GM12878 (cell line): Measurements from ENCODE around the gene SYDE2. TPM values are rescaled to one million over a fixed set of nuclear protein-coding genes. Genes with fewer than 3 reads are reported as not detected.

ENCODE experiments used
- ATAC-seq: fragments of 200-7000 bp; cut with Tn5 transposase; 3 replicates; pipeline ENCODE4 v1.9.1; 2020; ENCODE audit warnings: mild to moderate bottlenecking, moderate library complexity
- BruUV-seq: library from RNA; stranded (reverse); fragments of 400-500 nt; replicated peaks from 2 replicates; lab custom pipeline; 2021; lab: Mats Ljungman, UMichigan
- CTCF ChIA-PET: fragments of 300-600 bp; sonication (Branson Sonifier 250); formaldehyde crosslinking; extraction: SDS; loops from one replicate; lab custom pipeline; 2021; ENCODE audit warnings: inconsistent platforms; lab: Yijun Ruan, JAX
- POLR2A ChIA-PET: fragments of 350-600 bp; formaldehyde crosslinking; extraction: SDS; loops from one replicate; lab custom pipeline; 2021; ENCODE audit warnings: inconsistent platforms; lab: Charles Lee
- RAD21 ChIA-PET: fragments of 300-600 bp; sonication (Branson Sonifier 250); formaldehyde crosslinking; loops from one replicate; lab custom pipeline; 2023; ENCODE audit warnings: antibody characterized with exemption; ENCODE audit not compliant: unreplicated experiment; lab: Charles Lee
- SMC1A ChIA-PET: fragments of 300-600 bp; sonication (Branson Sonifier 250); formaldehyde crosslinking; loops from one replicate; lab custom pipeline; 2023; ENCODE audit not compliant: unreplicated experiment, uncharacterized antibody; lab: Charles Lee
- DNase-seq: peaks from one replicate; pipeline ENCODE4 v3.0.0-alpha.2; 2011; ENCODE audit warnings: low read depth, low spot score
- FAIRE-seq: peaks from 3 replicates; lab custom pipeline; 2011; peaks lifted over from hg19 to GRCh38; lab: Jason Lieb, UNC
- H2AFZ ChIP-seq: 2 replicates; pipeline ENCODE4 v1.6.0; 2011; ENCODE audit warnings: low read depth, low read length, control low read depth; ENCODE audit not compliant: control insufficient read depth
- H3K27ac ChIP-seq: 2 replicates; pipeline ENCODE4 v1.5.1; 2011; ENCODE audit warnings: control low read depth; ENCODE audit not compliant: control insufficient read depth, insufficient read depth
- H3K27me3 ChIP-seq, 2 experiments: replicated peaks in 1 of 2; 2 replicates each; pipeline versions ENCODE4 v1.6.0 to v1.6.1; 2011; ENCODE audit warnings: low read length in 1 of 2; ENCODE audit not compliant: control insufficient read depth in 2 of 2, insufficient read depth in 2 of 2
- H3K36me3 ChIP-seq, 2 experiments: 2 replicates each; pipeline ENCODE4 v1.5.1; 2011; ENCODE audit warnings: low read length in 1 of 2; ENCODE audit not compliant: control insufficient read depth in 2 of 2, insufficient read depth in 2 of 2
- H3K4me1 ChIP-seq: 2 replicates; pipeline ENCODE4 v1.6.1; 2011; ENCODE audit warnings: mild to moderate bottlenecking, low read length, moderate library complexity, mixed read lengths; ENCODE audit not compliant: control insufficient read depth, insufficient read depth
- H3K4me2 ChIP-seq: 2 replicates; pipeline ENCODE4 v1.6.0; 2011; ENCODE audit warnings: control low read depth; ENCODE audit not compliant: control insufficient read depth, insufficient read depth
- H3K4me3 ChIP-seq: fragments of 200-600 bp; sonication (generic); 2 replicates; pipeline ENCODE4 v1.5.1; 2016
- H3K79me2 ChIP-seq: 2 replicates; pipeline ENCODE4 v1.6.0; 2011; ENCODE audit warnings: low read length; ENCODE audit not compliant: control insufficient read depth, insufficient read depth
- H3K9ac ChIP-seq: 2 replicates; pipeline ENCODE4 v1.8.0; 2011; ENCODE audit warnings: low read length, control low read depth, mixed read lengths; ENCODE audit not compliant: control insufficient read depth, insufficient read depth
- H3K9me3 ChIP-seq: replicated peaks from 3 replicates; pipeline ENCODE4 v1.5.1; 2011; ENCODE audit warnings: mild to moderate bottlenecking, low read length; ENCODE audit not compliant: control insufficient read depth, insufficient read depth
- H4K20me1 ChIP-seq: 2 replicates; pipeline ENCODE4 v1.6.0; 2011; ENCODE audit not compliant: control insufficient read depth, insufficient read depth
- CBFB ChIP-seq: IDR thresholded peaks from 2 replicates; pipeline ENCODE4 v1.6.1; 2016; ENCODE audit warnings: antibody characterized with exemption, low read depth
- EED ChIP-seq: sonication (generic); IDR thresholded peaks from 2 replicates; pipeline ENCODE4 v1.6.1; 2016; ENCODE audit warnings: antibody characterized with exemption, low read depth
- EP300 ChIP-seq, 2 experiments: fragments of 150-350 bp in 1 of 2; IDR thresholded peaks; 2 replicates each; pipeline ENCODE4 v1.6.1; 2011 to 2012; ENCODE audit warnings: low read depth in 2 of 2, low read length in 2 of 2, borderline replicate concordance in 1 of 2, improper control_type of control experiment in 1 of 2, inconsistent platforms in 1 of 2; ENCODE audit not compliant: control insufficient read depth in 1 of 2
- HDAC2 ChIP-seq: fragments of 200-600 bp; sonication (generic); IDR thresholded peaks from 2 replicates; pipeline ENCODE4 v1.6.1; 2017
- KAT2A ChIP-seq: conservative IDR thresholded peaks from 2 replicates; pipeline ENCODE4 v1.6.1; 2011; ENCODE audit warnings: low read depth, low read length; ENCODE audit not compliant: control insufficient read depth
- SUPT20H ChIP-seq: IDR thresholded peaks from 2 replicates; pipeline ENCODE4 v1.6.1; 2011; ENCODE audit warnings: low read depth, mild to moderate bottlenecking, low read length, moderate library complexity, borderline replicate concordance; ENCODE audit not compliant: control insufficient read depth
- ZNF622 ChIP-seq: fragments of 450-650 bp; IDR thresholded peaks from 2 replicates; pipeline ENCODE4 v1.6.1; 2017; ENCODE audit warnings: mild to moderate bottlenecking, inconsistent platforms
- WGBS: methylation state at CpG from one replicate; pipeline ENCODE4 v1.1.6; 2016; ENCODE audit warnings: low lambda C conversion rate; ENCODE audit not compliant: insufficient replicate concordance, insufficient coverage; ENCODE audit errors: missing lambda C conversion rate; 5-methylcytosine and 5-hydroxymethylcytosine counted together
- in situ Hi-C: fragments of 300-500 bp; cut with MboI; formaldehyde crosslinking; loops from 9 replicates; pipeline ENCODE4 v1.14.3; 2018; ENCODE audit warnings: mixed read lengths
- intact Hi-C: fragments of 100-400 bp; cut with micrococcal nuclease; formaldehyde crosslinking; loops from one replicate; pipeline ENCODE4 v1.14.2; 2022; ENCODE audit not compliant: unreplicated experiment
- polyA plus RNA-seq, 11 experiments: library from polyadenylated mRNA; depleted of rRNA in 4 of 11; unstranded in 6 of 11; stranded (reverse) in 5 of 11; fragments of >200 nt; fragmentation: Nextera tagmentation in 4 of 11; fragmentation: Illumina TruSeq in 1 of 11; extraction: Ambion mirVana in 4 of 11; extraction: Trizol in 1 of 11; gene quantifications; 1 replicate in 1 of 11; 2 replicates in 10 of 11; pipeline versions ENCODE4 v1.2.1 to v1.2.3, GENCODE V29; 2011 to 2016; ENCODE audit warnings: inconsistent platforms in 2 of 11, missing spikeins in 2 of 11, low read depth in 1 of 11
- total RNA-seq, 4 experiments: library from RNA; depleted of rRNA in 3 of 4; stranded (reverse); fragments of >200 nt in 3 of 4; fragmentation: Illumina TruSeq in 1 of 4; extraction: Trizol in 1 of 4; gene quantifications; 2 replicates each; pipeline versions ENCODE4 v1.2.1 to v1.2.3, GENCODE V29; 2013 to 2021
- TF ChIP-seq, protein P1 (sequence below): IDR thresholded peaks from 2 replicates; pipeline ENCODE4 v1.6.1; 2012; ENCODE audit warnings: low read depth, low read length, improper control_type of control experiment

The SYDE2 gene
- total and polyA plus RNA-seq, 10 of the 15 experiments (the other 5 are each of a cell fraction or from before 2014, with no cell fraction given): 0.37 to 4.1 (median 1.8) TPM; not detected in 1

DNA sequence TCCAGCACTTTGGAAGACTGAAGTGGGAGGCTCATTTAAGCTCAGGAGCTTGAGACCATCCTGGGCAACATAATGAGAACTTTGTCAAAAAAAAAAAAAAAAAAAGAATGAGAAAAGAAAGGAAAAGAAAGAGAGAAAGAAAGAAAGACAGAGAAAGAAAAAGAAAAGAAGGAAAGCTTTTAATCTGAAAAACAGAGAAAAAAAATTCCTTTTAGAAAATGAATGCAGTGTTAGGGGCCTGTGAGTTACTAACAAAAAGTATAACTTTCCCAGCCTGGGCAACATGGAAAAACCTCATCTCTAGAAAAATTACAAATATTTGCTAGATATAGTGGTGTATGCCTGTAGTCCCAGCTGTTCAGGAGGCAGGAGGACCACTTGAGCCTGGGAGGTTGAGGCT, 15.9 kb upstream of the SYDE2 start (continued):
- no peak for TF ChIP-seq KAT2A

DNA sequence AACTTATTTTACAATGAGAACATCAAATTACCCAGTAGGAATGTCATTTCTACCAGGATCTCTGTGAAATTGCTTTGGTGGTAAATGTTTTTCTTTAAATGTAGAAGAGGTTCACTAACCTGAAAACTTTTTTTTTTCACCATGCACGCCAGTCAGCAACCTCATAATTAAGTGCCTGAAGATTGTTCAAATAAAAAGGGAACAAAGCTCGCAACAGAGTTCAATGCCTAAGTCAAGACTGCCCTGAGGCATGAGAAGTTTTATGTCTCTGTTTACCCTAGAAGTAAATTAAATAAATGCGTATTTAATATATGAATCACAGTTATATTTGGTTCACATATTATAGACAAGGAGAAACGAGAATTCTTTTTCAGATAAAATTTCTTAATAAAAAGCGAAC, 13.8 kb upstream of the SYDE2 start:
- ATAC-seq (no peak), FAIRE-seq (no peak)
- CTCF ChIA-PET: no interaction called here
- H3K9ac ChIP-seq: no peak overlapping the region
- POLR2A ChIA-PET: no interaction called here
- no peak for TF ChIP-seq EED
- TF ChIP-seq CBFB: no peak
- TF ChIP-seq EP300 (IDR thresholded peaks at IDR 0.05; ENCODE audit: borderline replicate concordance in 1 of 2, control insufficient read depth in 1 of 2, low read depth in 2 of 2, low read length in 2 of 2): no peak
- TF ChIP-seq ZNF622: no peak
- TF ChIP-seq SUPT20H: no peak
- TF ChIP-seq, protein P1, sequence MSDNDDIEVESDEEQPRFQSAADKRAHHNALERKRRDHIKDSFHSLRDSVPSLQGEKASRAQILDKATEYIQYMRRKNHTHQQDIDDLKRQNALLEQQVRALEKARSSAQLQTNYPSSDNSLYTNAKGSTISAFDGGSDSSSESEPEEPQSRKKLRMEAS: no peak
- no peak for TF ChIP-seq HDAC2
- TF ChIP-seq, all 136 proteins: peak for 0
- 43% methylated on average over 5 of the region's 5 CpGs for WGBS
- ChIA-PET RAD21 (no interaction called here), SMC1A (no interaction called here)
- DNase-seq: no peak
- H3K4me3 ChIP-seq: no peak overlapping the region
- no peak overlapping the region for H3K4me2 ChIP-seq
- no peaks in the 10 kb centered on the region for H3K4me1 ChIP-seq
- H3K79me2 ChIP-seq: no peaks in the 10 kb centered on the region
- peaks cover 0 to 4% of the 10 kb centered on the region in 2 experiments; a peak in 1 of 4 replicates for H3K27me3 ChIP-seq
- no peak overlapping the region for H2AFZ ChIP-seq
- H3K9me3 ChIP-seq: no peaks in the 10 kb centered on the region
- H3K36me3 ChIP-seq: no peaks in the 10 kb centered on the region
- BruUV-seq: no TSS peak
- in situ Hi-C loops: no loop called here
- H4K20me1 ChIP-seq: no peaks in the 10 kb centered on the region
- intact Hi-C loops: no loop called here
- H3K27ac ChIP-seq: no peak overlapping the region
